ENCODE results near the gene RHO. TPM values are rescaled to one million over a fixed set of nuclear protein-coding genes. Genes with fewer than 3 reads are reported as not detected.

RHO gene
- total and polyA plus RNA-seq, 2 experiments from 2014 or later: 0.19 TPM; not detected in 1

- H3K27me3 ChIP-seq: no peaks in the 10 kb centered on the region
- no peak for DNase-seq (ENCODE audit: low spot score)
- no peaks in the 10 kb centered on the region for H3K79me2 ChIP-seq
- H3K27ac ChIP-seq: no peak overlapping the region
- no peaks in the 10 kb centered on the region for H3K9me3 ChIP-seq (ENCODE audit: low read depth)
- TF ChIP-seq CTCF (IDR thresholded peaks at IDR 0.05; ENCODE audit: poor library complexity) (no peak), EZH2phosphoT487 (IDR thresholded peaks at IDR 0.05; ENCODE audit: low read depth, severe bottlenecking, unreplicated experiment) (no peak), EZH2 (IDR thresholded peaks at IDR 0.05; ENCODE audit: borderline replicate concordance) (no peak)
- no peak overlapping the region for H3K4me3 ChIP-seq
- 86% methylated on average over 8 of the region's 8 CpGs for WGBS (ENCODE audit: low lambda C conversion rate, missing lambda C conversion rate)
- H4K20me1 ChIP-seq (ENCODE audit: insufficient read depth, poor library complexity, severe bottlenecking): no peaks in the 10 kb centered on the region
- no peaks in the 10 kb centered on the region for H3K36me3 ChIP-seq (replicated peaks; ENCODE audit: insufficient read depth, low read depth)
- no peak overlapping the region for H3K4me2 ChIP-seq
- no peak overlapping the region for H2AFZ ChIP-seq
- H3K4me1 ChIP-seq (ENCODE audit: insufficient read depth): peaks cover 7% of the 10 kb centered on the region
- H3K9me2 ChIP-seq (replicated peaks; ENCODE audit: insufficient read depth): no peaks in the 10 kb centered on the region
Observed at GRCh38 chr3:129525341-129525968, 3.0 kb upstream of the RHO start.

- Histone ChIP-seq H3K79me2 (no peaks in the 10 kb centered on the region), H3K4me2 (no peak overlapping the region), H2AFZ (no peak overlapping the region), H3K4me3 (no peak overlapping the region), H3K9me3 (ENCODE audit: low read depth) (no peaks in the 10 kb centered on the region), H3K36me3 (replicated peaks; ENCODE audit: insufficient read depth, low read depth) (no peaks in the 10 kb centered on the region), H3K9me2 (replicated peaks; ENCODE audit: insufficient read depth) (no peaks in the 10 kb centered on the region), H3K4me1 (ENCODE audit: insufficient read depth) (peaks cover 8% of the 10 kb centered on the region), H3K27me3 (no peaks in the 10 kb centered on the region), H3K27ac (no peak overlapping the region), H4K20me1 (ENCODE audit: insufficient read depth, poor library complexity, severe bottlenecking) (no peaks in the 10 kb centered on the region)
- WGBS (ENCODE audit: low lambda C conversion rate, missing lambda C conversion rate): 89% methylated on average over 11 of the region's 12 CpGs
- no peak for TF ChIP-seq CTCF (IDR thresholded peaks at IDR 0.05; ENCODE audit: poor library complexity)
- no peak for TF ChIP-seq EZH2 (IDR thresholded peaks at IDR 0.05; ENCODE audit: borderline replicate concordance)
- no peak for TF ChIP-seq EZH2phosphoT487 (IDR thresholded peaks at IDR 0.05; ENCODE audit: low read depth, severe bottlenecking, unreplicated experiment)
- DNase-seq (ENCODE audit: low spot score): no peak
Observed at GRCh38 chr3:129526121-129526900, 2.1 kb upstream of the RHO start.

GRCh38 chr3:129527262-129527661 is 1.2 kb upstream of the RHO start:
- no peaks in the 10 kb centered on the region for H3K36me3 ChIP-seq (replicated peaks; ENCODE audit: insufficient read depth, low read depth)
- no peak for DNase-seq (ENCODE audit: low spot score)
- H3K27ac ChIP-seq: no peak overlapping the region
- no peaks in the 10 kb centered on the region for H3K27me3 ChIP-seq
- 95% methylated on average over 10 of the region's 11 CpGs for WGBS (ENCODE audit: low lambda C conversion rate, missing lambda C conversion rate)
- H3K9me2 ChIP-seq (replicated peaks; ENCODE audit: insufficient read depth): no peaks in the 10 kb centered on the region
- no peaks in the 10 kb centered on the region for H3K9me3 ChIP-seq (ENCODE audit: low read depth)
- no peaks in the 10 kb centered on the region for H4K20me1 ChIP-seq (ENCODE audit: insufficient read depth, poor library complexity, severe bottlenecking)
- no peak overlapping the region for H2AFZ ChIP-seq
- no peak overlapping the region for H3K4me3 ChIP-seq
- no peak overlapping the region for H3K4me2 ChIP-seq
- no peak for TF ChIP-seq CTCF (IDR thresholded peaks at IDR 0.05; ENCODE audit: poor library complexity)
- no peak for TF ChIP-seq EZH2 (IDR thresholded peaks at IDR 0.05; ENCODE audit: borderline replicate concordance)
- TF ChIP-seq EZH2phosphoT487 (IDR thresholded peaks at IDR 0.05; ENCODE audit: low read depth, severe bottlenecking, unreplicated experiment): no peak
- no peaks in the 10 kb centered on the region for H3K79me2 ChIP-seq
- H3K4me1 ChIP-seq (ENCODE audit: insufficient read depth): peaks cover 8% of the 10 kb centered on the region
